GM23338 (cell line): ENCODE results near the gene BNIP3. TPM values are rescaled to one million over a fixed set of nuclear protein-coding genes. Genes with fewer than 3 reads are reported as not detected.

ENCODE experiments used
- ATAC-seq: fragments of 200-7000 bp; cut with Tn5 transposase; 3 replicates; pipeline ENCODE4 v1.9.1; 2020
- DNase-seq: peaks from one replicate; pipeline ENCODE4 v3.0.0-alpha.2; 2015; ENCODE audit warnings: low spot score
- H2AFZ ChIP-seq: fragments of 200-600 bp; sonication (generic); 2 replicates; pipeline ENCODE4 v1.8.0; 2016; ENCODE audit warnings: antibody characterized with exemption, mild to moderate bottlenecking, moderate library complexity
- H3F3A ChIP-seq: fragments of 200-600 bp; sonication (generic); replicated peaks from 2 replicates; pipeline ENCODE4 v1.8.0; 2017; ENCODE audit warnings: antibody characterized with exemption, mixed run types, low read depth
- H3K27ac ChIP-seq: fragments of 200-600 bp; sonication (generic); 2 replicates; pipeline ENCODE4 v1.6.1; 2016; ENCODE audit warnings: low read depth
- H3K27me3 ChIP-seq: fragments of 200-600 bp; sonication (generic); 2 replicates; pipeline ENCODE4 v1.8.0; 2016; ENCODE audit warnings: mild to moderate bottlenecking, mixed run types, moderate library complexity; ENCODE audit not compliant: insufficient read depth
- H3K36me3 ChIP-seq: fragments of 200-600 bp; sonication (generic); 2 replicates; pipeline ENCODE4 v1.8.0; 2016; ENCODE audit warnings: mild to moderate bottlenecking; ENCODE audit not compliant: insufficient read depth
- H3K4me1 ChIP-seq: fragments of 200-600 bp; sonication (generic); 2 replicates; pipeline ENCODE4 v1.8.0; 2016; ENCODE audit warnings: mild to moderate bottlenecking, moderate library complexity; ENCODE audit not compliant: insufficient read depth
- H3K4me2 ChIP-seq: fragments of 200-600 bp; sonication (generic); 2 replicates; pipeline ENCODE4 v1.7.1; 2017; ENCODE audit warnings: mixed run types
- H3K4me3 ChIP-seq: fragments of 200-600 bp; sonication (generic); 2 replicates; pipeline ENCODE4 v1.6.1; 2016; ENCODE audit warnings: mixed run types
- H3K79me2 ChIP-seq: fragments of 200-600 bp; sonication (generic); replicated peaks from 2 replicates; pipeline ENCODE4 v1.8.0; 2017; ENCODE audit warnings: mild to moderate bottlenecking; ENCODE audit not compliant: insufficient read depth
- H3K9me2 ChIP-seq: fragments of 200-600 bp; sonication (generic); 2 replicates; pipeline ENCODE4 v1.8.0; 2017; ENCODE audit not compliant: insufficient read depth
- H4K20me1 ChIP-seq: fragments of 200-600 bp; sonication (generic); replicated peaks from 2 replicates; pipeline ENCODE4 v1.8.0; 2017; ENCODE audit warnings: mild to moderate bottlenecking; ENCODE audit not compliant: insufficient read depth
- H3K27ac Mint-ChIP-seq: 2 replicates; pipeline ENCODE4 v1.8.0; 2020; ENCODE audit warnings: inconsistent platforms, mild to moderate bottlenecking, moderate library complexity, mixed read lengths
- H3K27me3 Mint-ChIP-seq: 3 replicates; pipeline ENCODE4 v1.8.0; 2022; ENCODE audit warnings: low read depth, mild to moderate bottlenecking, moderate library complexity, mixed read lengths, inconsistent platforms; ENCODE audit not compliant: insufficient read depth, poor library complexity
- H3K36me3 Mint-ChIP-seq: 3 replicates; pipeline ENCODE4 v1.8.0; 2021; ENCODE audit warnings: low read depth, mild to moderate bottlenecking, inconsistent platforms, moderate library complexity, mixed read lengths
- H3K4me1 Mint-ChIP-seq: 3 replicates; pipeline ENCODE4 v1.8.0; 2020; ENCODE audit warnings: mild to moderate bottlenecking, inconsistent platforms, mixed read lengths
- H3K4me3 Mint-ChIP-seq: 3 replicates; pipeline ENCODE4 v1.8.0; 2021; ENCODE audit warnings: moderate library complexity, mild to moderate bottlenecking, inconsistent platforms, mixed read lengths
- H3K9me3 Mint-ChIP-seq: 3 replicates; pipeline ENCODE4 v1.8.0; 2020; ENCODE audit warnings: moderate library complexity, mild to moderate bottlenecking, inconsistent platforms, mixed read lengths
- CTCF ChIP-seq, 2 experiments: fragments of 200-600 bp in 1 of 2; sonication (generic) in 1 of 2; conservative IDR thresholded peaks; 2 replicates each; pipeline versions ENCODE4 v1.5.1 to v1.6.1; 2016 to 2017; ENCODE audit warnings: antibody characterized with exemption in 2 of 2, low read depth in 2 of 2, mild to moderate bottlenecking in 2 of 2, moderate library complexity in 1 of 2
- ETS1 ChIP-seq: IDR thresholded peaks from 2 replicates; pipeline ENCODE4 v1.6.1; 2016; ENCODE audit warnings: antibody characterized with exemption
- EZH2phosphoT487 ChIP-seq: fragments of 200-600 bp; sonication (generic); IDR thresholded peaks from one replicate; pipeline ENCODE4 v1.8.1; 2018; ENCODE audit warnings: antibody characterized with exemption; ENCODE audit not compliant: unreplicated experiment
- JUNB ChIP-seq: IDR thresholded peaks from one replicate; pipeline ENCODE4 v1.6.1; 2016; ENCODE audit warnings: antibody characterized with exemption; ENCODE audit not compliant: unreplicated experiment
- REST ChIP-seq: IDR thresholded peaks from one replicate; pipeline ENCODE4 v1.6.1; 2018; ENCODE audit warnings: antibody characterized with exemption; ENCODE audit not compliant: unreplicated experiment
- STAT1 ChIP-seq: IDR thresholded peaks from one replicate; pipeline ENCODE4 v1.6.1; 2016; ENCODE audit warnings: antibody characterized with exemption; ENCODE audit not compliant: unreplicated experiment
- ZNF462 ChIP-seq: fragments of 250-450 bp; sonication (Bioruptor Pico); IDR thresholded peaks from 2 replicates; pipeline ENCODE4 v1.5.0; 2020; ENCODE audit warnings: mild to moderate bottlenecking, moderate library complexity
- polyA plus RNA-seq: library from polyadenylated mRNA; unstranded; fragments of >200 nt; fragmentation: Nextera tagmentation; extraction: Ambion mirVana; gene quantifications from 2 replicates; pipeline ENCODE4 v1.2.1, GENCODE V29; 2016
- total RNA-seq: library from RNA; depleted of rRNA; stranded (reverse); fragments of >200 nt; shearing (Covaris generic); gene quantifications from 2 replicates; pipeline ENCODE4 v1.2.3, GENCODE V29; 2014

BNIP3 gene
- total and polyA plus RNA-seq, 2 experiments from 2014 or later: 46.3 to 75.0 TPM

GRCh38 chr10:131964298-131964697, 17.4 kb downstream of the BNIP3 start (continued):
- TF ChIP-seq JUNB (no peak), EZH2phosphoT487 (no peak)

- no peak overlapping the region for H3K4me2 ChIP-seq
- no peaks in the 10 kb centered on the region for H3K27me3 ChIP-seq
- H3K79me2 ChIP-seq: no peaks in the 10 kb centered on the region
- H3F3A ChIP-seq: no peaks in the 10 kb centered on the region
- H3K36me3 Mint-ChIP-seq: peaks cover 22% of the 10 kb centered on the region
- TF ChIP-seq REST: no peak
- no peak for TF ChIP-seq CTCF (conservative IDR thresholded peaks at IDR 0.05; ENCODE audit: low read depth in 2 of 2)
- TF ChIP-seq STAT1: no peak
- no peak for TF ChIP-seq EZH2phosphoT487
- TF ChIP-seq ZNF462 (CRISPR knock-in tag): no peak
- TF ChIP-seq ETS1: no peak
- no peak for DNase-seq
- no peak overlapping the region for H3K4me3 ChIP-seq
- H3K27ac Mint-ChIP-seq: no peak overlapping the region
- H3K27ac ChIP-seq: no peak overlapping the region
- peaks cover 4% of the 10 kb centered on the region for H4K20me1 ChIP-seq
- no peak for ATAC-seq
- no peak overlapping the region for H3K4me3 Mint-ChIP-seq
- H3K9me3 Mint-ChIP-seq: peaks cover 4% of the 10 kb centered on the region; the same call in 1 of the 3 replicates
- no peak overlapping the region for H2AFZ ChIP-seq
- no peaks in the 10 kb centered on the region for H3K4me1 ChIP-seq
- H3K27me3 Mint-ChIP-seq: peaks cover 15% of the 10 kb centered on the region
- no peaks in the 10 kb centered on the region for H3K9me2 ChIP-seq
- peaks cover 3% of the 10 kb centered on the region; the same call in 2 of the 3 replicates for H3K4me1 Mint-ChIP-seq
- peaks cover 9% of the 10 kb centered on the region; the same call in 1 of the 2 replicates for H3K36me3 ChIP-seq
Observed at GRCh38 chr10:131963811-131964210, 17.9 kb downstream of the BNIP3 start.
